HG03439 (cell line): ENCODE results near the gene CMC4.

Experiments
- ATAC-seq: cut with Tn5 transposase; IDR thresholded peaks from one replicate; pipeline ENCODE4 v1.9.1; 2021; ENCODE audit warnings: mild to moderate bottlenecking, moderate library complexity; ENCODE audit not compliant: unreplicated experiment

CMC4 gene, protein sequence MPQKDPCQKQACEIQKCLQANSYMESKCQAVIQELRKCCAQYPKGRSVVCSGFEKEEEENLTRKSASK

DNA sequence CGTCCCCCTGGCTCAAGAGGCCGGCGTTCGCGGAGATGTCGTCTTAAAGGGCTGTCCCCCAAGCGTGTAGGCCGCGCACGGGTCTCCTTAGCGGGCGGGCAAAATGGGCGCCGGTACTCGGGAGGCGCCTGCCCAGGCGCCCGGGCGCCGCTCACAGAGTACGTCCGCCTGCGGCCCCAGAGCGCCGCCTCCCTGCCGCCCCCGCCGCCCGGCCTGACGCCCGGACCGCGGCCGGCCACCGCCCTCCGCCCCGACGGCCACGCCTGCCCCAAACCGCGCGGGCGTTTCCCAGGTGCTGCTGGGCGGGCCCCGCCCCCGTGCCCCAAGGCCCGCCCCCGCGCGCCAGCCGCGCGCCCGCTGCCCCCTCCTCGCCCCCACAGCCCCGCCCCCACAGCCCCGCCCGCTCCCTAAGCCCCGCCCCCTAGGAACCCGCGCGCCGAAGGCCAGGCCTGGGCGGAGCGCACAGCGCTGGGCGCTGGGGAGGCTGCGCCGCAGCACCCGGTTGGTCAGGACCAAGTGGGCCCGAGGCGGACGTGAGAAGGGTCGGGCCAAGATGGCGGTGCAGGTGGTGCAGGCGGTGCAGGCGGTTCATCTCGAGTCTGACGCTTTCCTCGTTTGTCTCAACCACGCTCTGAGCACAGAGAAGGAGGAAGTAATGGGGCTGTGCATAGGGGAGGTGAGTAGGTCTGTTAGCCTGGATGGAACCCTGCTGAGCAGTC lies at the start of gene CMC4, which contains the start of the genes BRCC3 and MTCP1:
Gene CMC4, minus strand, starts transcription at position 162 of the 719 bp plus-strand sequence. CDS start 7,113 bp downstream, outside the sequence.
Gene BRCC3, plus strand, starts transcription at position 534 of the 719 bp plus-strand sequence. Its CDS starts 20 bp downstream, at position 554.
Gene MTCP1, minus strand, starts transcription at position 162 of the 719 bp plus-strand sequence. CDS start 5,126 bp downstream, outside the sequence.
- peak; percentile 89 for ATAC-seq

DNA sequence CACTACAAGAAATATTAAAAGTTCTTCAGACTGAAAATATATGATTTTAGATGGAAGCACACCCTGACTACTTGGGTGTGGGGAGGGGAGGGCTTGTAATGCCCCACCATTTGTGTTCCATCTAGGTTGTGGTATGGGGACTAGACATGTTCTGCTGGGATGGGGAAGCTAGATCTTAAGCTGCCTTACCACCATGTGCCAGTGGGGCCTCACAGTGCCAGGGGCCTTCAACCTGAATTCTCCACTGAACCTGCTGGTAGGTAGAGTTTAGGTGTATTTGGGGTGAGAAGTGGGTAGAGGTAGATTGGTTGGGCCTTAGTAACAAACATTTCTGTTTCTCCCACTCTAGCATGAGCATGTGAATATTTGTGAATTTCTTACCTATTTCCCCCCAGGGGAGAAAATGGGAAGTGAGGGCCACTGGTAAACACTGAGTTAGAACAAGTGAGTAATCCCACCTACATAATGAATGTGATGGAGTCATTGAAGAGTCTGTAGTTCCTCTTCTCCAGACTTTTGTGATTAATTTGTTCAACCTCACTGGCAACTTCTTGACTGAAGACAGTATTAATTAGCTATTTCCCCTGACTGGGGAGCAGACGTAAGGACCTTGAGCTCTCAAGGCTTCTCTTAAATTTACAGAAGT lies 44.4 kb upstream of the CMC4 start:
- no peak for ATAC-seq

DNA sequence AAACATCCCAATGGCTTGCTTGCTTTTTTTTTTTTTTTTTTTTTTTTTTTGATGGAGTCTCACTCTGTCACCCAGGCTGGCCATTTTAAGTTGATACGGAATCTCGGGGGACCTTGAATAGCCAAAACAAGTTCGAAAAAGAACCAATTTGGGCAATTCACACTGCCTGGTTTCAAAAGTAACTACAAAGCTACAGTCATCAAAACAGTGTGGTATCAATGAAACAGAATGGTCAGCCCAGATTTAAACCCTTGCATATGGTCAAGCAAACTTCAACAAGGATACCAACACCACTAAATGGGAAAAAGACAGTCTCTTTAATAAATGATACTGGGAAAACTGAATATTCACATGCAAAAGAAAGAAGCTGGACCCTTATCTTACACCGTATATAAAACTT lies 42.2 kb upstream of the CMC4 start:
- no peak for ATAC-seq

DNA sequence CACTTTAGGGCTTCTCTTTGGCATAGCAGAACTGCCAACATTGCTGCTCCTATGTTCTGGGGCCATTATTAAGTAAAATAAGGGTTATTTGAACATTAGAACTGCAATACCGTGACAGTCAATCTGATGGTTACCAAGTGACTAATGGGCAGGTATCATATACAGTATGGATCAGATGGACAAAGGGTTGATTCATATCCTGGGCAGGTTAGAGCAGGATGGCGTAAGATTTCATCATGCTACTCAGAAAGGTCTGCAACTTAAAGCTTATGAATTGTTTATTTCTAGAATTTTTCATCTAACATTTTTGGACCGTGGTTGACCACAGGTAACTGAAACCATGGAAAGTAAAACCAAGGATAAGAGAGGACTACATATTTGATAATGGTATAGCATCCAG lies 41.2 kb upstream of the CMC4 start:
- ATAC-seq = no peak

DNA sequence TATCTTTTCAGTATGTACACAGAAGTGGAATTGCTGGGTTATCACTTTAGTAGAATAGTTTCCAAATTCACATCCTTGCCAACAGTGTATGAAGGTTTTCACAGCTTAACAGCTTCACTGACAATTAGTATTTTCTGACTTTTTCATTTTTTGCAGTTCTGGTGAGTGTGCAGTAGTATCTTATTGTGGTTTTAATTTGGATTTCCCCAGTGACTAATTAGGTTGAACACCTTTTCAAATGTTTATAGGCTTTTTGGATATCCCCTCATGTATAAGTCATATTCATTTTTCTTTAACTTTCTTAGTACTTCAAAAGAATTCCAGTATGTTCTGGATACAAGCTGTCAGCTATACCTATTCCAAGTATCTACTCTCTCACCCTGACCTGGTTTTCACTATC lies 37.5 kb upstream of the CMC4 start:
- ATAC-seq = no peak

DNA sequence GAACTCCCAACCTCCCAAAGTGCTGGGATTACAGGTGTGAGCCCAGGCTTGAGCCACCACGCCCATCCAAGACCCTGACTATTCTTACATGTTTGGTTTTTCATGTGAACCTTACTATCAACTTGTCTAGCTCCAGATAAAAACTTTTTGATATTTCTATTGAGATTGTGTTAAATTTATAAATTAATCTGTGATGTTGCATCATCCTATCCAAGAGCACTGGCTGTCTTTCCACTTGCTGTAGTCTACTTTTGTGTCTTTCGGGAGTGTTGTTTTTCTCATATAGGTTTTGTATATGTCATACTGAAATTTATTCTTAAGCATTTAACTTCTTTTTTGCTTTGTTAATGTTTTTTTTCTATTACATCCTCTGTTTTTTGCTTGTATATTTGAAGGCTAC lies 35.0 kb upstream of the CMC4 start:
- ATAC-seq = no peak

DNA sequence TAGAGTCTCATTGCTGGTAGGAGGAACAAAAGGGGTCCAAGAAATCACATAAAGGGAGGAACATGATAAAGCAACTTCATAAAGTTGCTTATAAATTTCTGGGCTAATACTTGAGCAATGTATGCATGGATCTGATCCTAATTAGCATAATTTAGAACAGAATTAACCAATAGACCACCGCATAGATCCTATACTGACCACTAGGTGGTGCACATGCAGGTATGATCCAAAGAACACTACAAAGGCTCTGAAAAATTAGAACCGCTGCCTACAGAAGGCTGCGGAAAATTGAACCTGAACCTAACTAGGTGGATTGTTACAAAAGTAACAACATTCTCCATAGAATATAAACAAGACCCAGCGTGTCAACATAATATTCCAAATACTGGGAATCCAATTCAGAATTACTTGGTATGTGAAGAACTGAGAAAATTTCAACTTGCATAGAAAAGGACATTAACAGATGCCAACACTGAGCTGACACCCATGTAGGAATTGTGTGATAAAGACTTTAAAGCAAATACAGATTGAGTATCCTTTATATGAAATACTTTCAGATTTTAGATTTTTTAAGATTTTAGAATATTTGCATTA lies 23.6 kb upstream of the CMC4 start:
- no peak for ATAC-seq

DNA sequence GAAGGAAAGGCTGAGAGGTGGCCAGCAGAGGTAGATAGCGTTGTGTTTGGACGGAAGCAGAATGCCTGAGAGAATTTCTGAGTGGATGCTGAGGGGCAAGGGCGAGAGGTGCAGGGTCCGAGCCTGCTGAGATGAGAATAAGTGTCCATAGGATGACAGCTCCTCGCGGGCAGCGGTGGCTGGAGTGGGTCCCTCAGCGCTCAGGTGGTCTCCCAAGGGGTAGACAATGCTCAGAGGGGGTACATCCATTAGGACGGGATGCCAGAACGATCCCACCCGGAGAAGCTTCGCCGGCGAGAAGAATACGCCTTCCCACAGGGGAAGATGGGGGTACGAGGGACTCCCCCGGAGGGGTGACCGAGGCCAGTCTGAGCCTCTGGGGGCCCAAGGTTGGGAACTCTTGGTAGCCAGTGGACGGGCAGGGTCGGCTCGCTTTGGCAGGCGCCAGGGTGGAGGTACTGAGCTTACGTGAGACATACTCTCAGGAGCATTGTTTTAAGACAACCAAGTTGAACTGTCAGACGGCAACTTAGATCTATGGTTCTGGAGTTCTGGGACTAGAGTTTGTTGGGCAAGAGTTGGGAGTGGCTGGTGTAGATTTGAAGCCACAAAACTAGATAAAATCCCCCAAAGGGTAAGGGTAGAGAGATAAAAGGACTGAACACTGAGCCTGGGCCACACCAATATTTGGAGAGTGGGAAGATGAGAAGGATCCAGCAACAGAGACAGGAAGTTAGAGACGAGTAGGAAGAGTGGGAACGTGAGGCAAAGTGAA lies 16.2 kb upstream of the CMC4 start:
- no peak for ATAC-seq

DNA sequence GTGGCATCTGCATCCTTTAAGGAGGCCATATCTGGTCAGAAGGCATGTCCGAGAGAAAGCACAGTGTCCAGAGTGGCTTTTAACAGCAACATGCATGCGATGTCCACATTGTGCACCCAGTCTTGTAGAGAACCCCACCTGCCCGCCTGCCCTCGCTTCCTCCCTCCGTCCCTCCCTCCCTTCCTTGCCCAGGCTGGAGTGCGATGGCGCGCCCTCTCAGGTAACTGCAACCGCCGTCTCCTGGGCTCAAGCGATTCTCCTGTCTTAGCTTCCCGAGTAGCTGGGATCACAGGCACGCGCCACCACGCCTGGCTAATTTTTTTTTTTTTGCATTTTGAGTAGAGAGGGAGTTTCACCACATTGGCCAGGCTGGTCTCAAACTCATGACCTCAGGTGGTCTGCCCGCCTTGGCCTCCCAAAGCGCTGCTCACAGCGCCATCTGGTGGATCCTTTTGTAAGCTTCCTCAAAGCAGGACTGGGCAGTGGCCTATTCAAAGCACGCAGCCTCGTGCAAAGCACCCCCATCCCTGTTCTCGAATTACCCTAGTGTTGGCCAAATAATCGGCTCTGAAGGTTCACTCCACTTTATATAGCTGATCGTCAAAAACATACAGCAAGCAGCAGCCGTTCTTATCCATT lies 15.4 kb upstream of the CMC4 start:
- ATAC-seq = no peak

DNA sequence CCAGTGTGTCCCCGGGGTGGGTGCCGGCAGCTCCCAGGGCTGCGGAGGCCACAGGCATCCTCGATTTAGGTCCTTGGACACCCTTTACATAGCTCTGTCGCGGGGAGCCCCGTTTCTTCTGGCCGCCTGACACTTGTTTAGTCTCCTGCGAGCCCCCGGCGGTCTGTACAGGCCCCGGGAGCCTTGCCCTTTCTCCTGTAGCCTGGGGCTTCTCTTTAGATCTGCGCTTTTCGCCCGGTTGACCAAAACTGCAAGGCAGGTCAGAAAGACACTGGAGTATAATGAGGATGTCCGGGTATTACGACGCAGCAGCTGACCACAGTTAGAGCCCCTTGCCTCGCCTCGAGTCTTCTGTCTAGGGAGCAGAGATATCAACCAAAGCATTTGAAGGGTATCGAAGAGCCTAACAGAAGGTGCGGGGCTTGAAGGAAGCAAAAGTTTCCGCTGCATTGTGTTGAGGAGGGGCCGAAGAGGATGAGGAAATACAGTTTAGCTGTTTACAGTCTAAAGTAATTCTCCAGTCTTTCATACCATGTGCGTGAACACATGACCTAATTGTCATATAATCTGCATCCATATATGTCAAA lies 851 bp upstream of the CMC4 start:
- no peak for ATAC-seq

DNA sequence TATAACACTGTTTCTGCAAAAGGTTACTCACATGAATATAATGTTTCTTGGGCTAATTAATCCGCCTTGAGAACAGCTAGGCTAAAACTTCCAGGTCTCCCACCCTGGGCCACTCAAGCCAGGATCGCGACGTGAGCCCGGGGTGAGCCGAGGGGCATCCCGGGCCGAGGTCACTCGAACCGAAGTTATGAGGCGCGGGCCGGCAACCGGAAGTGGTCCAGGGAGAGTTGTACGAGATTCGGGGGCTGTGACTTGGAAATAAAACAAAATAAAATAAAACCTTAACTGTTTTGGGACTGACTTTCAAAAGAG lies 317 bp downstream of the CMC4 start:
- ATAC-seq = peak; percentile 20

DNA sequence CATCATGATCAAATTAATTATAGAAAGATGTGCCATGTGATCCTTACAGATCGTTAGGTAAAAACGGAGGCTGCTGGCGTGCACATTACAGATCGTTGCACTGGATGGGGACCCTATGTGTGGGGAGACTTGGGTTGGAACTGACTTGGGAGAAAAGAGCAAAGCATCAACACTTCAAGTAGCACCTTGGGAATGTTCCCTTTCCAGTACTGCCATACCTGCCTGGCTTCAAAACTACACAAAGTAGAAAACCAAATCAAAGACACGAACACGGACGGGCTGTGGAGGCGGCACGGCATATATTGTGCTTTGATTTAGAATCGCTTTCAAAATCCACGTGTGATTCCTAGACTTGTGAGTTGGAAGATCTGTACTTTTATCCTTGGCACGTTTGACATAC lies 898 bp downstream of the CMC4 start:
- no peak for ATAC-seq

DNA sequence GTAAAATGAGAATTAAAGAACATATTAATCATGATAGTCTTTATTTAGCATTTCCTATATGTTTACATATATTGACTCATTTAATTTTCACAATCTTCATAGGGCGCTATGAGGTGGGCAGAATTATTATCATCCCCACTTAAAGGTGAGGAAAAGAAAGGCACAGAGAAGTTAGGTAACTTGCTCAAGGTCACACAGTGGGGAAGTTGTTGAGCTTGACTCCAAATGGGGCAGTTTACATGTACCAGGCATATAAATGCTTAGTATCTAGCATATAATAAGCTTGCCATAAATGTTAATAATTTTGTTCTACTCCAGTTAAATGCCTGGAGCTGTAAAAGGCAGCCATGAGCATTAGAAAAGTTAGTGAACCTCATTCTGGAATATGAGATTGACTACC lies 1.5 kb downstream of the CMC4 start:
- no peak for ATAC-seq

DNA sequence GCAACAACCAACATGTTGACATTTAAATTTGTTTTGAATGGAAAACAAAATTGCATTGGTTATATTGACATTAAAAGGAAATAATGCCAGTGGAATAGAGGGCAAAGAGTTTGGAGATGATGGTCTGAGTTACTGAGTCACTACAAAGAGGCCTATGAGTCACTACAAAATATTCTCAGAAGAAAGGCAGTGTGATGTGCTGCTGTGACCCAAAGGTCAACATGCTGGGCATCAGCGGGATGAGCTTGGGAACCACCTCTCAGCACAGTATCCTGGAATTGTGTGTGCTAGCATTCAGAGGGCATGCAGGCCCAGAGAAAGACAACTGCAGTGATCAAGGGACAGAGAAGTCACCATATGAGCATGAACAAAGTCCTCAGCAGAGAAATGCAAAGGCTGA lies 2.8 kb downstream of the CMC4 start:
- ATAC-seq = no peak

DNA sequence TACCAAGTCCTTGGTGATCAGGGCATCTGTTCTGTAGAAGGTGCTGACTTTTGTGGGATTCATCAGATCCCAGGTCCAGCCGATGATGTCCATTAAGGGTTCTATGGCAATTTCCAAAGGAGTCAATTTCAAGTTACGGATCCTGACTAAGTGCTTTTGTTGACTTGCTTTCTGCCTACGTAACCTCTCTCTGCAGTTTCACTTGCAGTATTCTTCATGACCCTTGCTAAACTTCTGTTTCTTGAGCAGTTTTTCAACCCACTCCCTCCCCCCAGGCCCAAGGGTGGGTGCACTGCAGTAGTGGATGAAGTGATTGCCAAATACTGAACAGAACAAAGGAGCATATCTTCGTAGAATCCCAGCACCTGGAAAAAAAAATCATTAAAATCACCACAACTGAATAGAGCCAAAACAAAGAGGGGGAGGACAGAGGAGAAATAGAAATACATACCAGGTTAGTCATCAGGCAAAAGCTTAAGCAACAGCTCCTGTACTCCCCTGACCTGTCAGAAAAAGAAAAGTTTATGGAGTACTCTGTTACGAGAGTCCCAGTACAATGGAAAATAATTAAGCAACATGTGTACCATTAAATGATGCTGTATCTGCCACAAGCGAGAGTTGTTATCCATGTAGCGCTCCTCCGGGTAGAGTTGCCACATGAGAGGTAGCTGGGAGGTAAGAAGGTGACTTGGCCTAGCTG lies 5.8 kb downstream of the CMC4 start:
- ATAC-seq = no peak

DNA sequence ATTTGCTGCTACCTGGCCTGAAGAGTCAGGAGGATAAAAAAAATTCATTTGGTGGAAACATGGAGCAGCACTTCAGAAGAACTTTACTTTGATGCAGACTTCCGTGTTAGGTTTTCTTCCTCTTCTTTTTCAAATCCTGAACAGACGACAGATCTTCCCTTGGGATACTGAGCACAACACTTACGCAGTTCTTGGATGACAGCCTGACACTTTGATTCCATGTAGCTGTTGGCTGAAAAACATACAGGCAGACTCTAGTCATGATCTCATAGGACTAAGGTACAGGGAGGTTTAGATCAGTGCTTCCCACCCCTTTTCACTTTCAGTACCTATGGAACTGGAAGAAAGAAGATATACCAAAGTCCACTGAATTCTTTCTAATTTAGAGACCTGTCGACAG lies 9.2 kb downstream of the CMC4 start:
- no peak for ATAC-seq

DNA sequence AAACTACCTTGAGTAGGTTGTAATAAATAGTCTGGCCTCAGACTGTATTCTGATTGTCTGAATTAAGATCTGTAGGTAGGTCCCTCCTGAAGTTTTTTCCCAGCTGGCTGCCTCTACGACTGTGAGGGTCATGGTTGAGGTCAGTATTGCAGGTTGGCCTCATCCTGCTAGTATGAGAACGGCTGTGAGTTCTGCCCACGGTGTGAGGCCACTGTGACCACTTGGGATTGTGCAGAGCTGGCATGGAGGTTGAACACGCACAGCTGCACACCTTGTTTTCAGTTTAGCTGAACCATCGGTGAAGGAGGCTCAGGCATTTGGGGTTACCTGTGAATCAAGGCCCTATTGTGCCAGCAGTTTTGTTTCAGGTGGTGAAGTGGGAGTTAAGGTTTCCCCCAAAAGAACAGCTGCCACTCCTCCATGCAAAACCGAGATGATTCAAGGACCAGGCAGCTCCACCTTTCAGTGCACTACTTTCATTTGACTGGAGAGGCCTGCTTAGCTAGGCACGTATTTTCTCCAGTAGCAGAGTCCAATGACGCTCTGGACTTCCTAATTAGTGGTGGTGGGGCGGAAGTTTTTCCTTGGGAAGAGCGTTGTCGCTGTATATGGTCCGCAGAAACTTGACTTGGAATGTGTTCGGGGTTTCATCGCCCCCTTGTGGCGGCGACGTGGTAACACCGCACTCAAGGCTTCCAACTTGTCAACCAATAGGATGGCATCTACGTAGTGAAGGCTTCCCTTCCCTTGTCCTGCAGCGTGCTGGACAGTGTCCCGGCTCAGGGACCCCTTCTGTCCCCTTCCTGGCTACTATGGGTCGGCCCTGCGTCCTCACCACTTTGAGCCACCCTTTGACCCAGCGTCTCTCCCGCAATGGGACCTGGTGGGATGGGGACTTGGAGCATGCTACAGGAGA lies 13.8 kb downstream of the CMC4 start:
- ATAC-seq = no peak

DNA sequence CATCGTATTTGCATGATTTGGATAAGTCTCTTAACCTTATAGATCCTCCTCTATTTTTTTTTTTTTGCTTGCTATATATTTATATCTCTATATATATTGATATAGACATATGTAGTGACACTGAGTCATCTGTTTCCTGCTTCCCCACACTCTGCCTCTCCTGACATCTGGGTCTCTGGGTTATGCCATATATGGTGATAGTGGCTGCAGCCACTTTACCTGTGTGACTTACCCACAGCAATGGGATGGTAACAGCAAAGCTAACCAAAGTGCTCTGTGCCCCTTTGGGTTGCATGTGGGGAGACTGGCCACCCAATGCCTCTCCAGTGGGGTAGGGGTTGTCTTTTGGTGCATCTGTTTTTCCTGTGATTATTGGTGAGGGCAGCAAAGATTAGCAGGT lies 14.5 kb downstream of the CMC4 start:
- no peak for ATAC-seq

DNA sequence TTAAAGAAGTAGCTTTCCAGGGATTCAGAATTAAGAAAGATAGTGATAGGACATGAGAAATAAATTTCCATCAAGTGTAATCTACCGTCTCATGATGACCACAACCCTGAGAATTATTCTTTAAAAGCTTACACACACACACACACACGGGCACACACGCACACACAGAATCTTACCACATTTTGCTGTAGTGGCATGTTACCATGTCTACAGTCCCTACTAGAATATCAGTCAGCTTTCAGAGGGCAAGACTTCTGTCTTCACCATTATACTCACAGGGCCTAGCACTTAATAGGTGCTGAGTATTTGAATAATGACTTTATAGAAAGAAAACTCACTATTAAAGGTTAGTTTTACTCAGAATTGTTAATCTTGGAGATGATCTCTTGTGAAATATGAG lies 15.4 kb downstream of the CMC4 start:
- no peak for ATAC-seq
